NCI-H187 treated with DMSO at 0.1 percent for 48 hours (cell line): Measurements from ENCODE around the gene PKIB.
A peak's percentile ranks its signal among the peaks of the same experiment; 100 is the strongest.
"Not testable (repeated sequence)": the region's sequence is repeated elsewhere in the genome, so short reads cannot be mapped to it uniquely, and the experiment has no call there.

Source experiments
- DNase-seq: peaks from one replicate; lab custom pipeline; 2025; lab: John Stamatoyannopoulos, UW

PKIB gene

GRCh38 chr6:122710908-122711635, 100.9 kb downstream of the PKIB start:
- DNase-seq = no peak

GRCh38 chr6:122712093-122712447, 101.9 kb downstream of the PKIB start:
- DNase-seq = no peak

- no peak for DNase-seq
Observed at GRCh38 chr6:122712448-122713137, 102.4 kb downstream of the PKIB start.

- no peak for DNase-seq
Observed at GRCh38 chr6:122713138-122713537, 102.9 kb downstream of the PKIB start.

- no peak for DNase-seq
Observed at GRCh38 chr6:122714059-122714458, 103.9 kb downstream of the PKIB start.

- DNase-seq = no peak
Observed at GRCh38 chr6:122715725-122716124, 105.5 kb downstream of the PKIB start.

- DNase-seq = peak; percentile 24
Observed at GRCh38 chr6:122717350-122717749, 107.1 kb downstream of the PKIB start.

- DNase-seq = no peak
Observed at GRCh38 chr6:122718616-122719015, 108.4 kb downstream of the PKIB start.

- no peak for DNase-seq
Observed at GRCh38 chr6:122719176-122719575, 109.0 kb downstream of the PKIB start.

- DNase-seq = no peak
Observed at GRCh38 chr6:122722746-122723145, 112.5 kb downstream of the PKIB start.

- DNase-seq = no peak
Observed at GRCh38 chr6:122726649-122727048, 116.4 kb downstream of the PKIB start.

GRCh38 chr6:122727244-122727643, 117.0 kb downstream of the PKIB start:
- no peak for DNase-seq

GRCh38 chr6:122730334-122730733, 120.1 kb downstream of the PKIB start:
- no peak for DNase-seq

GRCh38 chr6:122730775-122731386, 120.7 kb downstream of the PKIB start:
- DNase-seq = peak; percentile 35

- no peak for DNase-seq
Observed at GRCh38 chr6:122733259-122733658, 123.1 kb downstream of the PKIB start.

GRCh38 chr6:122734529-122735395, 124.6 kb downstream of the PKIB start:
- peak; percentile 29 for DNase-seq

GRCh38 chr6:122735582-122735981, 125.4 kb downstream of the PKIB start:
- peak; percentile 93 for DNase-seq

- DNase-seq = peak; percentile 65
Observed at GRCh38 chr6:122736163-122736562, 126.0 kb downstream of the PKIB start.

GRCh38 chr6:122736616-122737015, 126.4 kb downstream of the PKIB start:
- DNase-seq = no peak

GRCh38 chr6:122740091-122740490, 129.9 kb downstream of the PKIB start:
- DNase-seq = no peak

- DNase-seq = no peak
Observed at GRCh38 chr6:122740936-122741335, 130.7 kb downstream of the PKIB start.

- not testable (repeated sequence) for DNase-seq
Observed at GRCh38 chr6:122744247-122744646, 134.0 kb downstream of the PKIB start.
